Activated CD4-positive, alpha-beta T cell treated with anti-CD3 and anti-CD28 coated beads for 36 hours (primary cell): Measurements from ENCODE around the gene IRF2BPL. TPM values are rescaled to one million over a fixed set of nuclear protein-coding genes. Genes with fewer than 3 reads are reported as not detected.

Experiments used
- ATAC-seq: fragments of 200-7000 bp; cut with Tn5 transposase; one replicate; pipeline ENCODE4 v1.10.0; 2021; ENCODE audit warnings: mild to moderate bottlenecking, moderate library complexity
- CTCF ChIA-PET: fragments of 350-600 bp; sonication (Branson Sonifier 250); formaldehyde crosslinking; loops from one replicate; lab custom pipeline; 2021; ENCODE audit warnings: antibody characterized with exemption; lab: Charles Lee
- POLR2A ChIA-PET: fragments of 350-600 bp; sonication (Branson Sonifier 250); formaldehyde crosslinking; loops from one replicate; lab custom pipeline; 2021; ENCODE audit warnings: antibody characterized with exemption, inconsistent platforms; lab: Charles Lee
- DNase-seq: peaks from one replicate; pipeline ENCODE4 v3.0.0-alpha.2; 2020
- H3K27ac Mint-ChIP-seq: one replicate; pipeline ENCODE4 v1.8.0; 2021; ENCODE audit warnings: mixed read lengths
- H3K27me3 Mint-ChIP-seq: one replicate; pipeline ENCODE4 v1.8.0; 2021; ENCODE audit warnings: mixed read lengths
- H3K36me3 Mint-ChIP-seq: one replicate; pipeline ENCODE4 v1.8.0; 2021; ENCODE audit warnings: low read depth, mixed read lengths
- H3K4me1 Mint-ChIP-seq: one replicate; pipeline ENCODE4 v1.8.0; 2021; ENCODE audit warnings: mixed read lengths
- H3K4me3 Mint-ChIP-seq: one replicate; pipeline ENCODE4 v1.8.0; 2021; ENCODE audit warnings: mild to moderate bottlenecking, moderate library complexity, mixed read lengths
- H3K9me3 Mint-ChIP-seq: one replicate; pipeline ENCODE4 v1.8.0; 2021; ENCODE audit warnings: low read depth, mixed read lengths
- intact Hi-C, 2 experiments: fragments of 100-400 bp; cut with DNase I in 1 of 2; cut with micrococcal nuclease in 1 of 2; formaldehyde crosslinking; loops; one replicate each; pipeline versions ENCODE4 v1.14.2 to v1.15.1; 2022 to 2024; cut with DNase I, micrococcal nuclease
- total RNA-seq, 2 experiments: library from RNA; stranded (reverse); gene quantifications; one replicate each; pipeline ENCODE4 v1.2.3, GENCODE V29; 2021

IRF2BPL gene
- total RNA-seq, 2 experiments from 2014 or later = 34.3 to 40.1 TPM

GRCh38 chr14:77032844-77033621 is 4.5 kb upstream of the IRF2BPL start:
- intact Hi-C loops = loop anchor here (1.0 to 2.0 kb wide), 5 partner anchors 7 to 220 kb away; partner anchors contain the start of genes ANGEL1 (in 1 of the 2) and CIPC (in 1 of the 2)
- Mint-ChIP-seq H3K4me1 (peaks cover 70% of the 10 kb centered on the region), H3K36me3 (peaks cover 10% of the 10 kb centered on the region)

GRCh38 chr14:77032491-77032843 is 4.0 kb upstream of the IRF2BPL start:
- no peaks in the 10 kb centered on the region for H3K27me3 Mint-ChIP-seq

More at GRCh38 chr14:77032844-77033621, 4.5 kb upstream of the IRF2BPL start:
- ChIA-PET CTCF (interaction anchor here (0.7 to 2.1 kb wide), 4 partner anchors 9 to 31 kb away, joined by 3 to 10 read pairs (median 3); no protein-coding TSS in a partner anchor), POLR2A (interaction anchor here (0.5 kb wide), 1 partner anchor 70 kb away, joined by 12 read pairs; no protein-coding TSS in a partner anchor)
- ATAC-seq (peak; percentile 53), DNase-seq (peak; percentile 89)
- no peaks in the 10 kb centered on the region for H3K27me3 Mint-ChIP-seq
- H3K4me3 Mint-ChIP-seq = peak overlapping the region; percentile 89
- no peaks in the 10 kb centered on the region for H3K9me3 Mint-ChIP-seq
- peak overlapping the region; percentile 97 for H3K27ac Mint-ChIP-seq

GRCh38 chr14:77031759-77032490 is 3.4 kb upstream of the IRF2BPL start:
- peak; percentile 51 for DNase-seq
- H3K36me3 Mint-ChIP-seq = peaks cover 10% of the 10 kb centered on the region
- H3K4me1 Mint-ChIP-seq = peaks cover 59% of the 10 kb centered on the region
- no peak for ATAC-seq
- ChIA-PET POLR2A (interaction anchor here (0.5 to 0.6 kb wide), 2 partner anchors 8 to 12 kb away, joined by 3 to 5 read pairs; no protein-coding TSS in a partner anchor), CTCF (interaction anchor here (0.7 to 2.4 kb wide), 5 partner anchors 21 to 252 kb away, joined by 3 to 10 read pairs (median 4); no protein-coding TSS in a partner anchor)
- peak overlapping the region; percentile 89 for H3K4me3 Mint-ChIP-seq
- H3K27me3 Mint-ChIP-seq = no peaks in the 10 kb centered on the region
- intact Hi-C loops = loop anchor here (1.0 to 2.0 kb wide), 2 partner anchors 8 to 219 kb away; partner anchors contain the start of gene ANGEL1 (in 1 of the 2)
- peak overlapping the region; percentile 97 for H3K27ac Mint-ChIP-seq
- H3K9me3 Mint-ChIP-seq = no peaks in the 10 kb centered on the region

More at GRCh38 chr14:77032491-77032843, 4.0 kb upstream of the IRF2BPL start:
- ChIA-PET CTCF (interaction anchor here (0.7 to 2.1 kb wide), 5 partner anchors 21 to 252 kb away, joined by 3 to 10 read pairs (median 3); no protein-coding TSS in a partner anchor), POLR2A (interaction anchor here (0.5 kb wide), 1 partner anchor 69 kb away, joined by 12 read pairs; no protein-coding TSS in a partner anchor)
- peaks cover 65% of the 10 kb centered on the region for H3K4me1 Mint-ChIP-seq
- peak overlapping the region; percentile 89 for H3K4me3 Mint-ChIP-seq
- no peak for DNase-seq
- ATAC-seq = no peak
- peak overlapping the region; percentile 97 for H3K27ac Mint-ChIP-seq
- peaks cover 10% of the 10 kb centered on the region for H3K36me3 Mint-ChIP-seq
- H3K9me3 Mint-ChIP-seq = no peaks in the 10 kb centered on the region
- intact Hi-C loops = loop anchor here (1.0 to 2.0 kb wide), 2 partner anchors 8 to 220 kb away; partner anchors contain the start of gene ANGEL1 (in 1 of the 2)

- intact Hi-C loops = loop anchor here (1.0 to 10.0 kb wide), 14 partner anchors 13 to 873 kb away; partner anchors contain the start of genes CIPC (in 2 of the 2), AHSA1 (in 1 of the 2), GPATCH2L (in 1 of the 2) and GSTZ1 (in 1 of the 2)
- Mint-ChIP-seq H3K9me3 (no peaks in the 10 kb centered on the region), H3K36me3 (peaks cover 37% of the 10 kb centered on the region), H3K27me3 (no peaks in the 10 kb centered on the region), H3K4me1 (peaks cover 62% of the 10 kb centered on the region), H3K4me3 (peak overlapping the region; percentile 88), H3K27ac (peak overlapping the region; percentile 55)
- DNase-seq (peak; percentile 81), ATAC-seq (peak; percentile 10)
- POLR2A ChIA-PET = interaction anchor here (0.8 to 2.8 kb wide), 5 partner anchors 12 to 98 kb away, joined by 3 to 14 read pairs (median 3); no protein-coding TSS in a partner anchor
- CTCF ChIA-PET = interaction anchor here (0.6 to 2.9 kb wide), 6 partner anchors 14 to 216 kb away, joined by 3 to 15 read pairs (median 4); no protein-coding TSS in a partner anchor
These were observed 747 bp downstream of the IRF2BPL start for GRCh38 chr14:77027538-77028383.

GRCh38 chr14:77026930-77027537 is 1.5 kb downstream of the IRF2BPL start:
- ChIA-PET POLR2A (interaction anchor here (1.0 kb wide), 1 partner anchor 65 kb away, joined by 3 read pairs; no protein-coding TSS in a partner anchor), CTCF (interaction anchor here (0.7 to 1.0 kb wide), 3 partner anchors 10 to 216 kb away, joined by 3 to 5 read pairs (median 4); no protein-coding TSS in a partner anchor)
- no peaks in the 10 kb centered on the region for H3K9me3 Mint-ChIP-seq
- no peak for ATAC-seq
- peaks cover 62% of the 10 kb centered on the region for H3K4me1 Mint-ChIP-seq
- H3K4me3 Mint-ChIP-seq = peak overlapping the region; percentile 88
- H3K27me3 Mint-ChIP-seq = no peaks in the 10 kb centered on the region
- intact Hi-C loops = loop anchor here (5.0 to 10.0 kb wide), 4 partner anchors 112 to 872 kb away; partner anchors contain the start of genes AHSA1 (in 1 of the 2), GPATCH2L (in 1 of the 2), SAMD15 (in 1 of the 2) and TMED8 (in 1 of the 2)
- peak; percentile 74 for DNase-seq
- H3K27ac Mint-ChIP-seq = no peak overlapping the region
- peaks cover 34% of the 10 kb centered on the region for H3K36me3 Mint-ChIP-seq

GRCh38 chr14:77026166-77026929 is 2.2 kb downstream of the IRF2BPL start:
- no peaks in the 10 kb centered on the region for H3K27me3 Mint-ChIP-seq
- CTCF ChIA-PET = interaction anchor here (0.7 to 1.0 kb wide), 3 partner anchors 10 to 114 kb away, joined by 3 to 5 read pairs (median 3); no protein-coding TSS in a partner anchor
- peak; percentile 40 for DNase-seq
- peaks cover 34% of the 10 kb centered on the region for H3K36me3 Mint-ChIP-seq
- intact Hi-C loops = loop anchor here (5.0 to 10.0 kb wide), 4 partner anchors 112 to 872 kb away; partner anchors contain the start of genes AHSA1 (in 1 of the 2), GPATCH2L (in 1 of the 2), SAMD15 (in 1 of the 2) and TMED8 (in 1 of the 2)
- no peak for ATAC-seq
- no peaks in the 10 kb centered on the region for H3K9me3 Mint-ChIP-seq
- H3K27ac Mint-ChIP-seq = peak overlapping the region; percentile 77
- POLR2A ChIA-PET = interaction anchor here (1.0 kb wide), 1 partner anchor 65 kb away, joined by 3 read pairs; no protein-coding TSS in a partner anchor
- H3K4me3 Mint-ChIP-seq = peak overlapping the region; percentile 88
- peaks cover 62% of the 10 kb centered on the region for H3K4me1 Mint-ChIP-seq

GRCh38 chr14:77025744-77026165 is 2.8 kb downstream of the IRF2BPL start:
- intact Hi-C loops = loop anchor here (2.0 to 10.0 kb wide), 5 partner anchors 47 to 871 kb away; partner anchors contain the start of genes AHSA1 (in 1 of the 2), GPATCH2L (in 1 of the 2), SAMD15 (in 1 of the 2) and TMED8 (in 1 of the 2)
- Mint-ChIP-seq H3K27ac (no peak overlapping the region), H3K4me1 (peaks cover 60% of the 10 kb centered on the region), H3K36me3 (peaks cover 34% of the 10 kb centered on the region), H3K4me3 (peak overlapping the region; percentile 78), H3K27me3 (no peaks in the 10 kb centered on the region), H3K9me3 (no peaks in the 10 kb centered on the region)
- ATAC-seq (no peak), DNase-seq (no peak)
- ChIA-PET CTCF (interaction anchor here (0.7 to 2.5 kb wide), 3 partner anchors 14 to 112 kb away, joined by 3 to 13 read pairs (median 3); no protein-coding TSS in a partner anchor), POLR2A (interaction anchor here (1.0 kb wide), 1 partner anchor 64 kb away, joined by 3 read pairs; no protein-coding TSS in a partner anchor)

- Mint-ChIP-seq H3K27me3 (no peaks in the 10 kb centered on the region), H3K27ac (peak overlapping the region; percentile 76), H3K9me3 (no peaks in the 10 kb centered on the region), H3K4me1 (peaks cover 49% of the 10 kb centered on the region), H3K4me3 (peak overlapping the region; percentile 78), H3K36me3 (peaks cover 30% of the 10 kb centered on the region)
- POLR2A ChIA-PET = interaction anchor here (0.6 to 2.6 kb wide), 6 partner anchors 7 to 878 kb away, joined by 3 to 12 read pairs (median 4); no protein-coding TSS in a partner anchor
- ATAC-seq (peak; percentile 30), DNase-seq (peak; percentile 92)
- CTCF ChIA-PET = interaction anchor here (0.7 to 2.5 kb wide), 14 partner anchors 19 to 241 kb away, joined by 3 to 13 read pairs (median 4); no protein-coding TSS in a partner anchor
- intact Hi-C loops = loop anchor here (1.0 to 10.0 kb wide), 7 partner anchors 45 to 869 kb away; partner anchors contain the start of genes GPATCH2L (in 1 of the 2), SAMD15 (in 1 of the 2) and TMED8 (in 1 of the 2)
These were observed 4.3 kb downstream of the IRF2BPL start for GRCh38 chr14:77024171-77024691.
